ENCODE data around the gene SMS. TPM values are rescaled to one million over a fixed set of nuclear protein-coding genes. Genes with fewer than 3 reads are reported as not detected.

The SMS gene
- polyA plus RNA-seq, 1 donor = 63.0 TPM

GRCh38 chrX:22041907-22042530 is 101.5 kb downstream of the SMS start:
- DNase-seq = no peak

GRCh38 chrX:22043872-22044271 is 103.4 kb downstream of the SMS start:
- DNase-seq = no peak

Other genes starting within 250 kb of the SMS start
- gene SMPX, start 182.6 kb upstream of the SMS start, polyA plus RNA-seq (ENCODE audit: insufficient read length) = 250 TPM
- 21.0 TPM for gene MBTPS2, start 101.1 kb upstream of the SMS start, polyA plus RNA-seq (ENCODE audit: insufficient read length)
- gene YY2, start 84.7 kb upstream of the SMS start, polyA plus RNA-seq (ENCODE audit: insufficient read length) = 1.8 TPM
- 1.3 TPM for gene PHEX, start 91.6 kb downstream of the SMS start, polyA plus RNA-seq (ENCODE audit: insufficient read length)

All from hindlimb muscle (tissue), 1 donor.